Daoy (cell line): ENCODE measurements around the gene HMGB2. TPM values are rescaled to one million over a fixed set of nuclear protein-coding genes. Genes with fewer than 3 reads are reported as not detected.

ENCODE experiments used
- DNase-seq: peaks from one replicate; pipeline ENCODE4 v3.0.0-alpha.2; 2015; ENCODE audit warnings: low read depth
- total RNA-seq: library from RNA; depleted of rRNA; stranded (reverse); fragments of >200 nt; shearing (Covaris generic); gene quantifications from 2 replicates; pipeline ENCODE4 v1.2.3, GENCODE V29; 2014

Gene HMGB2
- total RNA-seq, 1 experiment from 2014 or later, result 170 TPM

DNA sequence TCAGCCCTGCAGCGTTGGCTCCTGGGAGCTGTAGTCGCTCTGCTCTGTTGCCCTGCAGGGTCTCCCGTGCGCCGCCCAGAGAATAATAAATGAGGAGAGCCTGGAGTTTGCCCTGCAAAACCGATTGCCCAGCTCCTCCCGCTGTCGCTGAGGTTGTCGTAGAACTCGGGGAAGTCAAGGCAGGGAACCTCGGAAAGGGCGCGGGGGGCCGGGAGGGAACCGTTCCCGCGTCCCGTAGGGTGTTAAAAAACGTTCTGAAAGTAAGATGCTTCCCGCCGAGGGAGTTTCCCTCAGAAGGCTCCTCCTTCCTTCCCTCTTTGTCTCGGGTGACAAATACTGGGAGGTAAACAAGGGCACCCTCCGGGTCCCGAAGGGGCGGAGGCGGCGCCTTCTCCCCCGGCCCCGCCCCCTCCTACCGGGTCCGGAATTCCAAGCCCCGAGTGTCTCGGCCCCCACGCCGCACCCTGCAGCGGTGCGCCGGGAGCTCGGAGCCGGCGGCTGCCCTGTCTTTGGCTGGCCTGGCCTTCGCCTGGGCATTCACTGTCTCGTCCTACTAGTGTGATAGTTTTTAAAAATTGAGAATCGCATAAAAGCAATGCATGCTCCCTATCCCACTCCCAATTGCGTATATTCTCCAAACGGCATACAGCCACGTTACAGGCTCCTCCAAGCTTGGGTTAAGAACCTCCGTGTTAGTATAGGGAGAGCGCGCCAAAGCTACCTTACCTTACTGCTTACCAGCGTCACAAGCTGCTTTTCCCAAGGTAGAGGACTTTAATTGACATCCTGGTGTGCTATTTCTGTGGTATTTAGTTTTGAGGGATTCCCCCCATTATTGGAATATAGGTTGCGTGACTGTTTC, 964 bp upstream of the HMGB2 start:
- DNase-seq, result peak; percentile 83

DNA sequence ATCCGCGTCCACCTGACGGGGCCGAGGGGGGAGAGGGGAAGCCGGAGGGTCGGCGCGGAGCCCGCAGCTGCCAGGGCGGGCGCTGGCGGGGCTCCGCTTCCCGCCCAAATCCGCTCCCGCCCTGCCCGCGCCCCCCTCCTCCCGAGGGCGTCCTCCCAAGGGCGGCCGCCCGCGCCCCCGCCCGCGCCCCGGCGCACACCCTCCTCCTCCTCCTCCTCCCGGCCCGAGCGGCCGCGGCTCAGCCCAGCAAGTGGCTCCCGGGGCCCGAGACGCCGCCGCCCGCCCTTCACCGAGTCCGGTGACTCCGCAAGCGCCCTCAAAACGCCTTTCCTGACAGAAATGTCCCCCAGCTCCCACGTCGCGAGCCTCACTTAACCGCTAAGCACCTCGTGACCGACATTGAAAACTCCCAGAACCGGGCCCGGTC, 487 bp downstream of the HMGB2 start:
- DNase-seq, result peak; percentile 22

- DNase-seq, result no peak
Observed at GRCh38 chr4:173332963-173333657, 1.0 kb downstream of the HMGB2 start.

DNA sequence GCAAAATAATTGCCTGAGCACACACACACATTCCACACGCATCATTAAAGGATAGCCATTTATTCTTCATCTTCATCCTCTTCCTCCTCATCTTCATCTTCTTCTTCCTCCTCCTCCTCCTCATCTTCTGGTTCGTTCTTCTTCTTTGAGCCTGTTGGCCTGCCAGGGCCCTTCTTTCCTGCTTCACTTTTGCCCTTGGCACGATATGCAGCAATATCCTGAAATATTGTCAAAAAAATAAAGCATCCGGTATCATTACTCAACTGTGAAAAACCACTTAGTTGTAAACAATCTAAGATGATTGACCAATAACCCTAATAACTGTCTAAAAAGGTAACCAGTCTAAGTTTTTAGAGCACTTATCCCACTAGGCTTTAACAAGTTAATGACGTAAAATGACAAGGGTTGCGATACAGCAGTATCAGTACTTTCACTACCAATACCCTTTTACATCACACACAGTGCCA, 2.1 kb downstream of the HMGB2 start:
- no peak for DNase-seq

DNA sequence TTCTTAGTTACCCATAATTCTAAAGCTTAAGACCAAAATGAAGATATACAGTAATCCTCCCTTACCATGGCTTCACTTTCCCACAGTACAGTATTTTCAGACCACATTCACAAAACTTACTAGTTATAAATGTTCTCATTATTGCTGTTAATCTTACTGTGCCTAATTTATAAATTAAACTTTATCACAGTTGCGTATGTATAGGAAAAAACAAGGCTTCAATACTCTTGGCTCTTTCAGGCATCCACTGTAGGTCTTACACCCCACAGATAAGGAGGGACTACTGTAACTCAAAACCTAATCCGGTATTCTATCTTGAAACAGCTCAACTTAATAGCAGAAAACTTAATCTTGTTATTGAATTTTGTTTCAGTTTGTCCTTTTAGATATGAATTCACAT, 3.6 kb downstream of the HMGB2 start:
- DNase-seq, result no peak

- DNase-seq, result no peak
Observed at GRCh38 chr4:173328236-173328901, 5.8 kb downstream of the HMGB2 start.

DNA sequence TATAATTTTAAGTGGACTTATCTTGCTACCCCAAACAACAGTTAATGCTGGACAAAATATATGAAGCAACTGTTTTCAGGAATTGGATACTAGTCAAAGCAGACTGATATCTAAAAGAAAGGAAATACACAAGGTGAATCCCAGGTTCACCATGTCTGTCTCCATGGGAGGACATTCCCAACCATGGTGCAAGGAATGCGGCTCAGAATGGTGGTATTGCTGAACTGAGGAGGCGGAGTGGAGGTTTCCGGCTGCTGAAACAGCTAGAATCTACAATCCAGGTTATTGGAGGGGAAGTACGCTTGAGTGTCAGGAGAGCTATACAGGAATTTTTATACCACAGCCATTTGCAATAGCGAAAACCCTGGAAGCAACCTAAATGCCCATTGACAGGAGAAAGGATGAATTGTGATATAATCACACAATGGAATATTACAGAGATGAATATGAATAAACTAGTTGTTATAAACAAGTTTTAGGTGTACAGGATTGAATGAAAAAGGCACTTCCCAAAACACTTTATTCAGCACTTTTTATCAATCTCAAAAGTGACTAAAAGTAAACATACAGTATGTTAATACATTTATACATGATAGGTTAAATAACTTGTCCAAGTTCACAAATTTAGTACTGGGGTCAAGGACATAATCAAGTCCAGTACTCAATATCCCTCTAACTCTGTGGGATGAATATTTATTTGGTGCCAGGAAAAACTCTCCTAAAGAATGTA, 9.0 kb downstream of the HMGB2 start:
- no peak for DNase-seq

- DNase-seq, result no peak
Observed at GRCh38 chr4:173319696-173320095, 14.5 kb downstream of the HMGB2 start.

DNA sequence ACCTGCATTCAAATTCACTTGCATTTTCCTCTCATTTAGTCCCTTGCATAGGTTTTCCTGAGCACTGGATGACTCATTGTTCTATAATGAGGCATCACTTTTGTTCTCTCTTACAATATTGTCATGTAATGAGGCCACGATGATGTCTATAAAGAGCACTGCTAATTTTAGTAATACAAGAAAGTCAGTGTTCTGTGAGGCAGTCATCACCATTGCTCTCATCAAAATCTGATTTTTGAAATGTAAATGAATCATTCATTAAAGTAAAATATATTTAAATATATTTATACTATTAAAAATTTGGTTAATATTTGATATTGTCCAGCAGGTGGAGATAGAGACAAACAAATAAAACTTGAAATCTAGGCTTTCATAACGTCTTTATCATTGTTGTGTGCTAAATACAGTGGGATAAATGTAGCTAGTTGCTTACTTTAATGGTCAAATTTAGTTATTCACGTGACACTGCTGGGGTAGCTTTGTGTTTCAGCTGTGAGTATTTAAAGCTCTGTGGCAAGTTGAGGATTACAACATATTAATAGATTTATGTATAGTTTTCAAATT, 15.4 kb downstream of the HMGB2 start:
- DNase-seq, result peak; percentile 3

- no peak for DNase-seq
Observed at GRCh38 chr4:173318240-173318639, 15.9 kb downstream of the HMGB2 start.

GRCh38 chr4:173317004-173317403, 17.2 kb downstream of the HMGB2 start:
- DNase-seq, result no peak

- no peak for DNase-seq
Observed at GRCh38 chr4:173316060-173316459, 18.1 kb downstream of the HMGB2 start.

- DNase-seq, result no peak
Observed at GRCh38 chr4:173314715-173315114, 19.4 kb downstream of the HMGB2 start.

- no peak for DNase-seq
Observed at GRCh38 chr4:173311368-173311767, 22.8 kb downstream of the HMGB2 start.

DNA sequence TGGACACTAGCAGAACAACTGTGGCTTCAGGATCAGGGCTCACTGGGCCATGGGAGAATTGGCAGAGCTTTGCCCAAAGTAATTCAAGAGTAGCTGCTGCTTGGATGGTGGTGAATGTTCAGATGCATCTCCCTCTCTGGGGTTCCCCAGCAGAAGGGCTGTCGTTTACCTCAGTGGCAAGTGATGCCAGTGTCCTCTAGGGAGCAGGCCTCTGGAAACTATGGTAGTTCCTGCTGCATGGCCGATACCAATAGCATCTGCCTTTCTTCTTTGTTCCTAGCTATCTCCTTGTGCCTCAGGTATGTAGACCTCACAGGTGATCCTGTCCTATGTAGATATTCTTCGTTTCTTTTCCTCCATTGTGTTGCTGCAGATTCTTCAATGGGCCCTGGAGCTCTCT, 26.4 kb downstream of the HMGB2 start:
- DNase-seq, result no peak

DNA sequence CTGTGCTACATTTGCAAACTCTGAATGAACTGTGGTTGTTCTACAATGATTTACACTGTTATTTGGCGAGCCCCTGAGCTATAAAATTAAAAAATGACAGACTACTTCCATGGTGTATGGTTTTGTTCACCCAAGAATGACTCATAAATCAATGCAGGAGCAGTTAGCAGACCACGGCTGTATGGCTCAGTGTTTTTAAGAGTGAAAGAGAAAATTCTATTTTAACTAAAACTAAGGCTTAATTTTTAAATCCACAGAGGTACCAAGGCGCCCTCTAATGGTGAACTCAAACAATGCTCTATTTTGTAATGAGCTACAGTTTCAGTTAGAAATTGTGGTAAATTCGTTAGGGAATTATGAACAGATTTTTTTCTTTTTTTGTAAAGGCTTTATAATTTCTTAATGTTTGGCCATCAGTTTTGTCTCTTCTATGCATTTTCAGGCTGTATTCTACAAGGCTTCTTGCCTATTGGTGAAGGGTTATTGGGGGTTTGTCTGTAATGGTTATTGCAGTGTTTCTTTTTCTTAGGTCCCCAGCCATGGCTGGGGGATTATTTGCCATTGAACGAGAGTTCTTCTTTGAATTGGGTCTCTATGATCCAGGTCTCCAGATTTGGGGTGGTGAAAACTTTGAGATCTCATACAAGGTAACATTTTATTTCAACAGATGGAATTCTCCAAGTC, 32.5 kb downstream of the HMGB2 start:
- DNase-seq, result peak; percentile 2

GRCh38 chr4:173294444-173294843, 39.7 kb downstream of the HMGB2 start:
- DNase-seq, result no peak

DNA sequence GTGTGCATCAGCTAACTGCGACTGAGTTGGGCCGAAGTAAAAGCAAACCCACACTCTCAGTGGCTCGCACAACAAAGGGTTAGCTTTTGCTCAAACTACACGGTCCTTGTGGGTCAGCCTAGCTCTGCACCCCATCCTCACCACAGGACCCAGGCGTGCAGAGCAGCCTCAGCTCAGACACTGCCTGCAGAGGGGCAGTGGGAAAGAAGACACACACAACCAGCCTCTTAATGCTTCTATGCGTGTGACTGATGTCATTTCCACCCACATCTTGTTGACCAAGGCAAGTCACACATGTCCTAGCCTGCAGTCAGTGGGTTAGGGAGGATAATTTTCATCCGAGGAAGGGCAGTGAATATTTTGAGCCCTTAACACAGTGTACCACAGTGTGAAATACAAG, 40.5 kb downstream of the HMGB2 start:
- no peak for DNase-seq

DNA sequence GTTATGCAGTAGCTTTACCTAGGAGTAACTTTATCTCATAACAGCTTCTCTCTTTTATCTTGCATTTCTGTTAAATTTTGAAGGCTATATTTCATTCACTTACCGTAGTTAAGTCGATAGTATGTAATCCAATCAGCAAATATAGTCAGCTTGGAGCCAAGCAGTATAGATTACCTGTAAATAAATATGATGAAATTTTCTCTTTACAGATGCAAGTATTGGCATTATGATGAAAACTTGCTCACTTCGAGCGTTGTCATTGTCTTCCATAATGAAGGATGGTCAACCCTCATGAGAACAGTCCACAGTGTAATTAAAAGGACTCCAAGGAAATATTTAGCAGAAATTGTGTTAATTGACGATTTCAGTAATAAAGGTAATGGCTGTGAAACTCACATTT, 42.3 kb downstream of the HMGB2 start:
- DNase-seq, result no peak

DNA sequence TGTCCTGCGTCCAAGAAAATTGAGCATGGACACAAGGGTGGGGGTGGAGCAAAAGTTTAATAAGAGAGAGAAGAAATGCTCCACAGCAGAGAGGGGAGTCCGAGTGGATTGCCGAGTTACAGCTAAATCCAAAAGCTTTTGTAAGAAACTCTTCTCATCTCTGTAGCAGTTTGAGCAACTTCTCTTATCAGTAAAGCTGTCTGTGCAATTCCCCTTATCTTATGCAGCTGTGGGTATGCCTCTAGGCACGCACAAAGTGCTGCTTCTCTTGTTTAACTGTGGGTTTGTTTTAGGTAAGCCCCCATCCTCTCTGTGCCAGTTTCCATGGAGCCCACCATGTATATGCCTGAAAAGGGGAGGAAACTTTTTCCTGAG, 44.8 kb downstream of the HMGB2 start:
- DNase-seq, result no peak
